ENCODE measurements around the gene SORCS3.

The SORCS3 gene

DNA sequence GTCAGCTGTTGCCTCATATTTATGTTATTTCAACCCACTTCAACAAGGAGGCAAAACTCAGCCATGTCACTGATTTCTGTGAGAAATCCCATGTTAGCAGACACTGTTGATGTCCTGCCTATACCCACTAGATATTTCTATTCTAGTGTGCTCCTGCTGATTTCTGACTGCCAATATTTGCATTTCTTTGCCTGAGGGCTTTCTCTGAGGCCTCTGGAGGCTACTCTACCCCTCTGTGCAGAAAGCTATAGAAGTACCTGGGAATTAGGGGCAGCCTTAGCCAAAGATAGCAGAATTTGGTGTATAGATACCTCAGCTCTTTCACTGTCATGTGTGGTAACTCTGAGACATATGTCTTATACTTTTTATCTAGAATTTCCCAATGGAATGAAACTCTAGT, 348.8 kb downstream of the SORCS3 start:
- no peak for TF ChIP-seq CTCF (IDR thresholded peaks at IDR 0.05; ENCODE audit: low read depth, low read length, missing control alignments)
- H3K4me3 ChIP-seq (replicated peaks; ENCODE audit: low read depth, low read length): no peak overlapping the region
- DNase-seq (ENCODE audit: extremely low read depth, low read depth): no peak

GRCh38 chr10:104993085-104993484, 352.0 kb downstream of the SORCS3 start:
- H3K4me3 ChIP-seq (replicated peaks; ENCODE audit: low read depth, low read length): no peak overlapping the region
- DNase-seq (ENCODE audit: extremely low read depth, low read depth): no peak
- TF ChIP-seq CTCF (IDR thresholded peaks at IDR 0.05; ENCODE audit: low read depth, low read length, missing control alignments): no peak

GRCh38 chr10:105001269-105001668, 360.2 kb downstream of the SORCS3 start:
- no peak overlapping the region for H3K4me3 ChIP-seq (replicated peaks; ENCODE audit: low read depth, low read length)
- no peak for TF ChIP-seq CTCF (IDR thresholded peaks at IDR 0.05; ENCODE audit: low read depth, low read length, missing control alignments)
- no peak for DNase-seq (ENCODE audit: extremely low read depth, low read depth)

DNA sequence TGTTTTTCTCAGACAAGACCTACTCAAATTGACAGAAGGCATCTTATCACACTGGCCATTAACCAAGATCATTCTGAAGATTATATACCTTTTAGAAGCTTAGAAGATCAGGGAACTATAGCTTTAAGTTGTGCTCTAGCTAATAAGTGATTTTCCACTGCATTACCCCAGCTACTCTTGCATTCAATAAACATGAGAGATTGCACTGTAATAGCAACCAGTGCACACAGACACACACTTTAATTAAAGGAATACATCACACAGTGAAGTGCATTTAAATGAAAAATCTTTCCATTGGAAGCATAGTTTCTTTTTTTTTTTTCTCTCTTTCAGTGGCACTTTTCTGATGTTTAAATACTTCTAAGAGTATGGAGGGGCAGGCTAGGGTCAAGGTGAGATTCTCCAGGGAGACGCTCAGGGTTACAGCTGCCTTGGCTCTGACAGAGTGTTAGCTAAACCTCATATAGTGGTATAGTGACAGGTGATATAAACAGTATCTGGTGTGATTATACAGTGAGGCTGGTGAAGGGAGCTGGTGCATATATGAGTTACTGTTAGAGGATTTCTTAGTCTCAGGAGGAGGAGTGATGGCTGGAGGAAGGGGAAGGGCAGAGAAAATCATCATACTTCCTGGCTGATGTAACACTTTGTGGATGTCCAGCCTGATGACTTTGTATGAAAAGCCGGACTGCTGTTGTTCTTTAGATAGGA, 369.5 kb downstream of the SORCS3 start:
- DNase-seq (ENCODE audit: extremely low read depth, low read depth): no peak
- TF ChIP-seq CTCF (IDR thresholded peaks at IDR 0.05; ENCODE audit: low read depth, low read length, missing control alignments): no peak
- no peak overlapping the region for H3K4me3 ChIP-seq (replicated peaks; ENCODE audit: low read depth, low read length)

GRCh38 chr10:105017116-105017515, 376.0 kb downstream of the SORCS3 start:
- no peak for TF ChIP-seq CTCF (IDR thresholded peaks at IDR 0.05; ENCODE audit: low read depth, low read length, missing control alignments)
- no peak overlapping the region for H3K4me3 ChIP-seq (replicated peaks; ENCODE audit: low read depth, low read length)
- DNase-seq (ENCODE audit: extremely low read depth, low read depth): no peak

GRCh38 chr10:105017691-105018090, 376.6 kb downstream of the SORCS3 start:
- no peak overlapping the region for H3K4me3 ChIP-seq (replicated peaks; ENCODE audit: low read depth, low read length)
- TF ChIP-seq CTCF (IDR thresholded peaks at IDR 0.05; ENCODE audit: low read depth, low read length, missing control alignments): no peak
- DNase-seq (ENCODE audit: extremely low read depth, low read depth): no peak

All from HFF-Myc (cell line).